Uterus (tissue), 2 donors: ENCODE results near the gene DTD1.

ENCODE experiments used
- POLR2A ChIP-seq, 2 donors: fragments of 450-650 bp; IDR thresholded peaks; one replicate each; pipeline ENCODE4 v1.6.1; 2016; ENCODE audit warnings: antibody characterized with exemption in 2 of 2, mild to moderate bottlenecking in 1 of 2, moderate library complexity in 1 of 2
- TF ChIP-seq, protein P1 (sequence below), 4 experiments: fragments of 200-600 bp in 2 of 4; fragments of 450-650 bp in 2 of 4; sonication (generic) in 2 of 4; IDR thresholded peaks; one replicate each; pipeline ENCODE4 v1.5.1; 2016 to 2019; ENCODE audit warnings: antibody characterized with exemption in 4 of 4, mild to moderate bottlenecking in 2 of 4, moderate library complexity in 1 of 4

DNA sequence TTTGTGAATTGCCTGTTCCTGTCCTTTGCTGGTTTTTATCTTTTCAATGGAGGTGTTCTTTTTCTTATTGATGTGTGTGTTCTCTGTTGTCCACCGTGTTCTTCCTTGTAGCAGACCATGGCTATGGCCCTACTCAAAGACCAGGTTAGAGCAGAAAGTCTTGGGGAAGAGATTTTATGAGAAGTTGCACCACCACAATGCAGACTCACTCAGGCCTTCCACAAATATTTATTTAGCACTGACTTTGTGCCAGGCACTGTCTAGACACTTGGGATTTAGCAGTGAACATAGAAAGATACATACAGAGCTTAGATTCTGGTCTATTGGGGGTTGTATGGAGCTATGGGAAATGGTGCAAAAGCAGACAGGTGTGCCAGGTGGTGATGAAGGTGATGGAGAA is 98.8 kb downstream of the DTD1 start:
- TF ChIP-seq POLR2A (IDR thresholded peaks at IDR 0.05) = no peak
- TF ChIP-seq, protein P1, sequence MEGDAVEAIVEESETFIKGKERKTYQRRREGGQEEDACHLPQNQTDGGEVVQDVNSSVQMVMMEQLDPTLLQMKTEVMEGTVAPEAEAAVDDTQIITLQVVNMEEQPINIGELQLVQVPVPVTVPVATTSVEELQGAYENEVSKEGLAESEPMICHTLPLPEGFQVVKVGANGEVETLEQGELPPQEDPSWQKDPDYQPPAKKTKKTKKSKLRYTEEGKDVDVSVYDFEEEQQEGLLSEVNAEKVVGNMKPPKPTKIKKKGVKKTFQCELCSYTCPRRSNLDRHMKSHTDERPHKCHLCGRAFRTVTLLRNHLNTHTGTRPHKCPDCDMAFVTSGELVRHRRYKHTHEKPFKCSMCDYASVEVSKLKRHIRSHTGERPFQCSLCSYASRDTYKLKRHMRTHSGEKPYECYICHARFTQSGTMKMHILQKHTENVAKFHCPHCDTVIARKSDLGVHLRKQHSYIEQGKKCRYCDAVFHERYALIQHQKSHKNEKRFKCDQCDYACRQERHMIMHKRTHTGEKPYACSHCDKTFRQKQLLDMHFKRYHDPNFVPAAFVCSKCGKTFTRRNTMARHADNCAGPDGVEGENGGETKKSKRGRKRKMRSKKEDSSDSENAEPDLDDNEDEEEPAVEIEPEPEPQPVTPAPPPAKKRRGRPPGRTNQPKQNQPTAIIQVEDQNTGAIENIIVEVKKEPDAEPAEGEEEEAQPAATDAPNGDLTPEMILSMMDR (IDR thresholded peaks at IDR 0.05) = no peak
